Mucosa of descending colon (tissue), 3 donors: Measurements from ENCODE around the gene MGAT5. TPM values are rescaled to one million over a fixed set of nuclear protein-coding genes. Genes with fewer than 3 reads are reported as not detected.

Experiments used
- ATAC-seq: fragments of 200-7000 bp; cut with Tn5 transposase; one replicate; pipeline ENCODE4 v1.9.1; 2020; ENCODE audit warnings: mild to moderate bottlenecking, moderate library complexity
- DNase-seq, 3 donors: peaks; one replicate each; pipeline ENCODE4 v3.0.0-alpha.2; 2020
- H3K36me3 ChIP-seq: fragments of 200-600 bp; one replicate; pipeline ENCODE4 v1.8.0; 2021; ENCODE audit warnings: low read depth, mild to moderate bottlenecking
- H3K4me1 ChIP-seq: fragments of 200-600 bp; one replicate; pipeline ENCODE4 v1.8.0; 2021; ENCODE audit warnings: low read depth, mild to moderate bottlenecking
- H3K4me3 ChIP-seq: fragments of 200-600 bp; one replicate; pipeline ENCODE4 v1.8.0; 2021; ENCODE audit warnings: mild to moderate bottlenecking
- H3K9me3 ChIP-seq: fragments of 200-600 bp; one replicate; pipeline ENCODE4 v1.8.0; 2021; ENCODE audit warnings: mild to moderate bottlenecking
- CTCF ChIP-seq: fragments of 200-600 bp; IDR thresholded peaks from one replicate; pipeline ENCODE4 v1.8.0; 2022; ENCODE audit warnings: antibody characterized with exemption, mild to moderate bottlenecking
- intact Hi-C, 2 donors: fragments of 100-400 bp; cut with DNase I in 1 of 2; cut with micrococcal nuclease in 1 of 2; formaldehyde crosslinking; loops; one replicate each; pipeline versions ENCODE4 v1.11.0 to v1.11.1; 2022; cut with DNase I, micrococcal nuclease
- total RNA-seq, 3 donors: library from RNA; stranded (reverse); fragmentation: NEBNext Ultra II Directional in 2 of 3; extraction: Animal tissue kit (Norgen Biotek cat#: 25700) in 2 of 3; gene quantifications; one replicate each; pipeline versions ENCODE4 v1.2.1 to v1.2.4, GENCODE V29; 2021 to 2023
- donor health status: DM: no; HTN: no; CAD: no; lungs with moderate emphysema.
- donor health status: DM: no; HTN: no; CAD: no.
- donor health status: DM: no; HTN: yes; CAD: no.

MGAT5 gene
- total RNA-seq, 3 donors from 2014 or later: 56.5 to 75.5 (median 69.7) TPM

DNA sequence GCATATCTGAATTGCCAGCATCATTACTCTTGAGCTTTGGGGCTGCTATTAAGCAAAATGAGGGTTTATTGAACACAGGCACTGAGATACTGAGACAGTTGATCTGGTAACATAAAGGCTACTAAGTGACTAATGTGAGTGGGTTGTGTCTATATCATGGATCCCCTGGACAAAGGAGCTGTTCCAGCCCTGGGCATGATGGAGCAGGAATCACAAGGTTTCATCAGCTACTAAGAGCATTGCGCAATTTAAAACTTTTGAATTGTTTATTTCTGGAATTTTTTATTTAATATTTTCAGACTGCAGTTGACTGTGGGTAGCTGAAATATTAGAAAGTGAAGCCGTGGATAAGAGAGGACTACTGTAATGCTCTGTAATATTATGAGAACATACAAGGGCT lies 73.5 kb downstream of the MGAT5 start:
- H3K4me3 ChIP-seq: no peak overlapping the region
- DNase-seq: no peak
- H3K36me3 ChIP-seq: no peaks in the 10 kb centered on the region
- no peak for ATAC-seq
- no peak for TF ChIP-seq CTCF
- no peaks in the 10 kb centered on the region for H3K4me1 ChIP-seq
- intact Hi-C loops: no loop called here
- peaks cover 2% of the 10 kb centered on the region for H3K9me3 ChIP-seq

- no peak for ATAC-seq
- H3K4me3 ChIP-seq: no peak overlapping the region
- H3K9me3 ChIP-seq: peaks cover 2% of the 10 kb centered on the region
- no peaks in the 10 kb centered on the region for H3K36me3 ChIP-seq
- H3K4me1 ChIP-seq: no peaks in the 10 kb centered on the region
- intact Hi-C loops: no loop called here
- TF ChIP-seq CTCF: no peak
- no peak for DNase-seq
Observed at GRCh38 chr2:134331081-134331480, 77.2 kb downstream of the MGAT5 start.

GRCh38 chr2:134333646-134334189 lies 79.8 kb downstream of the MGAT5 start:
- DNase-seq (no peak), ATAC-seq (no peak)
- TF ChIP-seq CTCF: no peak
- intact Hi-C loops: no loop called here
- Histone ChIP-seq H3K9me3 (peaks cover 2% of the 10 kb centered on the region), H3K36me3 (no peaks in the 10 kb centered on the region), H3K4me1 (no peaks in the 10 kb centered on the region), H3K4me3 (no peak overlapping the region)

- ATAC-seq: no peak
- Histone ChIP-seq H3K4me1 (no peaks in the 10 kb centered on the region), H3K4me3 (no peak overlapping the region), H3K9me3 (peaks cover 2% of the 10 kb centered on the region), H3K36me3 (no peaks in the 10 kb centered on the region)
- DNase-seq: no peak
- intact Hi-C loops: no loop called here
- TF ChIP-seq CTCF: no peak
Observed at GRCh38 chr2:134334542-134335353, 80.9 kb downstream of the MGAT5 start.

DNA sequence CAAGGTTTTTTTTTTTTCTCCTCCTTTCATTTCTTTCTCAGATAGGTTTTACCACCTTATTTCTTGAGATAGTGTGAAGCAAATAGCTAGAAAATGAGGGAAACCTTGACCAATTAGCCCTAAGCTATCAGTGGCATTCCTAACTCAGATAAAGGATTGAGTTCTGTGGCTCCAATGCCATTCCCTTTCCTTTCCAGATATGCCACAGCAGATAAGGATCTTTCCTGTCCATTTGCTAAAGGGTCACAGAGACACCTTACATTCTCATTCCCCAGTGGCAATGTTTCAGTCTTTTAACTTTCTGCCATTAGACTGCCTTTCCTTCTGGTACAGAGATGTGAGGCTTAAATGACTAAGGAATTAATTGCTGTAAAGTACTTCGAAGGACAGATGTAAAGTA lies 81.7 kb downstream of the MGAT5 start:
- ATAC-seq (no peak), DNase-seq (no peak)
- Histone ChIP-seq H3K4me1 (no peaks in the 10 kb centered on the region), H3K9me3 (peaks cover 2% of the 10 kb centered on the region), H3K4me3 (no peak overlapping the region), H3K36me3 (no peaks in the 10 kb centered on the region)
- intact Hi-C loops: no loop called here
- TF ChIP-seq CTCF: no peak
